T-helper 22 cell (primary cell): ENCODE data around the gene PAFAH2.
"Not testable (repeated sequence)": the region's sequence is repeated elsewhere in the genome, so short reads cannot be mapped to it uniquely, and the experiment has no call there.

Experiments used
- DNase-seq: peaks from one replicate; pipeline ENCODE4 v3.0.0-alpha.2; 2020; ENCODE audit warnings: low read depth

Gene PAFAH2

DNA sequence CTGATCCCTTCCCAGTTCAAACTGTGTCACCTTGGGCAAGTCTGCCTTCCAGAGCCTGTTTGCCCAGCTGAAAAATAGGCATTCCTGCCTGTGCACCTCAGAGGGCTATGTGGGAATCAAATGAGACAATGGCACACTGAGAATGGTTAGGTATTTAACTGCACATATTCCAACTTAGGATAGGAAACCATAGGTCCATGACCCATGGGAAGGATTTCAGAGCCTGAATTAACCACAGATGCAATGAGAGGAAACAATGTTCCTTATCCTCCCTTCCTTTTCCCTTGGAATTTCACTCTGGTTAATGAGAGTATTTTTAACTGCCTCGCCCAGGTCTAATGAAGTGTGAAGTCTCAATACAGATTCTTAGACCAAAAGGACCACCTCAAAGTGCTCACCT lies 12.7 kb downstream of the PAFAH2 start:
- no peak for DNase-seq

DNA sequence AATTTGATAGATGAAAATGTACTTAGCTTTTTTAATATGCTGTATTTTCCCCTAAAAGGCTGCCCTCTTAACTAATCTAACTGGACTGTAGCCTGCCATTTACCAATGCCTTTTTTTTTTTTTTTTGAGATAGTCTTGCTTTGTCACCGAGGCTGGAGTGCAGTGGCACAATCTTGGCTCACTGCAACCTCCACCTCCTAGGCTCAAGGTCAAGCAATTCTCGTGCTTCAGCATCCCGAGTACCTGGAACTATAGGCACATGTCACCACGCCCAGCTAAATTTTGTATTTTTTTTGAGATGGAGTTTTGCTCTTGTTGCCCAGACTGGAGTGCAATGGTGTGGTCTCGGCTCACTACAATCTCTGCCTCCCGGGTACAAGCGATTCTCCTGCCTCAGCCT lies 18.7 kb downstream of the PAFAH2 start:
- no peak for DNase-seq

DNA sequence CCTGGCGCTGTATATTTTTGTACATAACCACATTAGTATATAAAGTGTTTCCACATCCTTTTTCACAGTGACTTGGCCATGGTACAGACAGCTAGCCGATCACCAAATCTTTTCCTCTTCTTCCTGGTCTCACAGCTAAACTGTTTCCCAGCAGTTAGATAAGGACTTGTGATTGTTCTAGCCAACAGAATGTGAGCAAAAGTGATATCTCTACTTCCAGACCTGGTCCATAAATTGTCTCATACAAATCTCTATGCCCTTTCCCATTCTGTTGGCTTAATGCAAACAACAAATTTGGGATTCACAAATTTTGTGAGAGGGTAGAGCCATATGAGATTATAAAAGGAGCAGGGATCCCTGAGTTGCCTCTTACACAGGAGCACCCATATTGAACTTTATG lies 19.5 kb downstream of the PAFAH2 start:
- DNase-seq: no peak

DNA sequence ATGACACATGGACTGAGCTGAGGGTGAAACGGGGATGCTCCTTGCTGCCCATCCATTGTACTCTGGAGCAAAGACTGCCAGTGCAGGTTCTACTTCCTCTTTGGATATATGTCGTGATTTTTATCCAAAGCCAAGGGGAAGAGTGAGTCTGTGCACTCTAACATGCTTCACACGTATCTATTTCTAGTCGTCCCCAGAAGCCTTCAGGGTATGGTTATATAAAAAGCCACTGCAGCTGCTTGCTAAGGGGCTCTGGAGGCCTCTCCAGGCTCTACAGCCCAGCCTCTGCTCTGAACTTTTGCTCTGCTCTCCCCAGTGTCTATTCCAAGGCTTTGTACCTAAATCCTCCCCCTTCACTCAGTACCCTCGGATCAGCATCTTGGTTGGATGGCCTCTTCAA lies 20.1 kb downstream of the PAFAH2 start:
- DNase-seq: no peak

DNA sequence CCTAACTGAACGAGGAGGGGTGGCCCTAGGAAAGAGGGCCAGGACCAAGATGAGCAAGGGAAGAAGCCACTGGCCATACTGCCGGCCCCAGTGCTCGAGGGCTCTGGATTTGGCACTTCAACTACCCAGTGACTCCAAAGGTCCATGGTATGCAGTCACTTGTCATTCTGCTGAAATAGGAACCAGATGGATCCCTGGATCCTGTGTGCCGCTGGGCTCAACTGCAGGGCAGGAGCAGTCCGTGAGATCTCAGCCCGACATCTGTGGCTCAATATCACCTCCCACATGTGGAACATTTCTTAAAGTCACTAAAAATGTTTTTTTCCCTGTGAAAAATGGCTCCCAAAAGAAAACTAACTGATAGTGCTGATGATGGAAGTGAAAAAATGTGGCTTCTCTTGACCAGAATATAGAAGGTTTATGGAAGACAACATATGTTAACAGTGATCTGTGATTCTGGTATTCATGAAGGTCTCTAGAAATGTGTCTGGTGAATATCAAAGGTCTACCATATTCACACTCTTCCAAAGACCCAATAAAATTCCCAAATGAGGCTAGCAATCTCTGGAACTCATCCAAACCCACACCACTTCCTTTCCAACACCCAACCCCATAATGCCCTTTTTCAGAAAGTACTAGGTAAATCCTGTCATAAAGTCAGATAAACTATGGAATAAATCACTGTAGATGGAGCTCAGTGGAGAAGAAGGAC lies 24.1 kb downstream of the PAFAH2 start:
- no peak for DNase-seq

DNA sequence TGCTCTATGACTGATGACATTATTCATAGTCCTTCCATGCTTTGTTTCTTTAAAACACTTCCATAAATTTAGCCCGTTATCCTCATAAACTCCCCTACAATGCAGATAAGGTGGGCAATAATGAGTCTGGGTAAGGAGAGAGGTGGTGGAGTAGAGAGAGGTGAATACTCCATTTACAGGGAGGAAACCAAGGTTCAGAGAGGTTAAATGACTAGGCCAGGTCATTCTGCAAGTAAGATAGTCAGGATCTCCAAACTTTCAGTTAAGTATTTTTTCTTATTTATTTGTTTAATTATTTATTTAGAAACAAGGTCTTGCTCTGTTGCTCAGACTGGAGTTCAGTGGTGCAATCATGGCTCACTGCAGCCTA lies 26.1 kb downstream of the PAFAH2 start:
- no peak for DNase-seq

DNA sequence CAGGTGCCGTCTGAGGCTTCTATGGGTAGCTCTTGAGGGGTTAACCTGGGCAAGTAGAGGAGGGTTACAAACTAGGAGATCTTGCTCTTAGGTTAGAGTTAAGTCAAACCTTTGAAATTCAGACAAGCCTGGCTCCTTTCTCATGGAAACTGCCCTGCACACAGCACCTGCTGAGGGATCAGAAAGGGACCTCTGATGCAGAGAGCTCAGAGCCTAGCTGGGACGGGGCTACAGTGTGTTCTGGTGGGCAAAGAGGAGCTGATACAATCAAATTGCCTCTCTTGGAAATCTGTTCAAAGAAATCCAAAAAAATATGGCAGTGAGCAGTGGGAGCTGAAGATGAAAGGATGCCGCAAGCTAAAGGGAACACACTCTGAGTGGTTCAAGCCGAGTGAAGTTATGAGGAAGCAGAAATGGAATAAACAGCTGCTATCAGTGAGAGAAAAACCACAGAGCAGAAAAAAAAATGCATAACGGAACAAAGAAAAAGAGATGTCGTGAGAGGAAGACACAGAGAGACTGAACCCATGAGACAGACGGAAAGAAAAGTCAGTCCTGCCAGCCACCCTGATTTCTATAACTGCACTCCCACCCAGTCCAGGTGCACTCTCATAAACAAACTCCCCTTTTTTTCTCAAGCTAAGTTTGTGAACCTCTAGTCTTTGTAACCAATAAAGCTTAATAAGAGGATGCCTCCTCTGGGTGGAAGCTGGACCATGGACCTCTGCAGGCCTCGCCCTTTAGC lies 26.6 kb downstream of the PAFAH2 start:
- DNase-seq: no peak

DNA sequence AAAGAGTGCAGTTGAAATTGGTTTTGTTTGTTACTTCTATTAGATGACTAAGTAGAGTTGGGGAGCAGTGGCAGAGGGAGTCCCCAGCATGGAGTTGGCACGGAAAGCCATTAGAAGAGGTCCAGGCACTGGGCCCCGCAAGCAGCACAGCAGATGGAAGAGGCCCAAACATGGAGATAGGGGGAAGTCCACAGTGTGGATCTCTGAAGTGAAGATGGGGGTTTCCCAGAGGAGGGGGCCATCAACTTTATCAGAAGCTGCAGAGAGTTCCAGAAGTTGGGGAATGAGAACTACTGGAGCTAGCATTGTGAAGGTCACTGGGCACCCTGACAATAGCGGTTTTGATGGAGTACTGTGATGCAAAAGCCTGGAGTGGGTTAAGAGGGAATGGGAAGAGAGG lies 30.6 kb downstream of the PAFAH2 start:
- no peak for DNase-seq

DNA sequence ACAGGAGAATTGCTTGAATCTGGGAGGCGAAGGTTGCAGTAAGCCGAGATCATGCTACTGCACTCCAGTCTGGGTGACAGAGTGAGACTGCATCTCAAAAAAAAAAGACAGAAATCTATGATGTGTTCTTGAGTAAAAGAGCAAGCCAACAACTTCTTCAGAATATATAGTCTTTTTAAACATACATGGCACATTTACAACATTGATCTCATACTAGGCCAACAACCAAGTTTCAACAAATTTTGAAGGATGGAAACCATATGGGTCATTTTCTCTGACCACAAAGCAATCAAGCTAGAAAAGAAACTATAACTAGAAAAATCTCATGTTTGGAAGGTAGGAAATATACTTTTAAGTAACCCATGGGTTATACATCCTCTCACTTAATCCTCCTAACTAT lies 38.3 kb downstream of the PAFAH2 start:
- no peak for DNase-seq

DNA sequence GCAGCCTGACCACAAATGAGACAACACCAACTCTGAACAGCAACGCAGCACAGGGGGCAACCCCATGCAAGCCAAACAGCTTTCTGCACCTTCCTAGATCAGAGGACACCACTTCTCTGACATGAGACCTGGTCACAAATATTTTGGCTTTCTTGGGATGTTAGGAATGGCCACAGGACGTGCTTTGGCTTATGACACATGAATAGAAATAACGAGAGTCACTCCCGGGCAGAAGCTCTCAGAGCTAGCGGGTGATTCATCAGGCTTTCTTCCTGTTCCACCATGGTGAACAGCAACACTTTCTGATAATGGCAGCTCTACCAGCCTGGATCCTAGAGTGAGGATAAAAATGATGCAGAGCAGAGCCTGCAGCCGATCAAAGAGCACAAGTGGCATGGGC lies 39.4 kb downstream of the PAFAH2 start:
- DNase-seq: no peak

DNA sequence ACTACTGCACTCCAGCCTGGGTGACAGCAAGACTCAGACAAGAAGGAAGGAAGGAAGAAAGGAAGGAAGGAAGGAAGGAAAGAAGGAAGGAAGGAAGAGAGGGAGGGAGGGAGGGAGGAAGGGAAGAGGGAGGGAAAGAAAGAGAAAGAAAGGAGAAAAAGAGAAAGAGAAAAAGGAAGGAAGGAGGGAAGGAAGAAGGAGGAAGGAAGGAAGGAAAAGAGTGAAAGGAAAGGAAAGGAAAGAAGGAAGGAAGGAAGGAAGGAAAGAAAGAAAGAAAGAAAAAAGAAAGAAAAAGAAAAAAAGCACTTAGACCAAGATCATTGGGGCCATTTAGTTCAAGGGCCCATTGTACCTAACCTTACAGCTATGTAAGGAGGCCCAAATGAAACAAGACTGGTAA lies 42.3 kb downstream of the PAFAH2 start:
- DNase-seq: no peak

DNA sequence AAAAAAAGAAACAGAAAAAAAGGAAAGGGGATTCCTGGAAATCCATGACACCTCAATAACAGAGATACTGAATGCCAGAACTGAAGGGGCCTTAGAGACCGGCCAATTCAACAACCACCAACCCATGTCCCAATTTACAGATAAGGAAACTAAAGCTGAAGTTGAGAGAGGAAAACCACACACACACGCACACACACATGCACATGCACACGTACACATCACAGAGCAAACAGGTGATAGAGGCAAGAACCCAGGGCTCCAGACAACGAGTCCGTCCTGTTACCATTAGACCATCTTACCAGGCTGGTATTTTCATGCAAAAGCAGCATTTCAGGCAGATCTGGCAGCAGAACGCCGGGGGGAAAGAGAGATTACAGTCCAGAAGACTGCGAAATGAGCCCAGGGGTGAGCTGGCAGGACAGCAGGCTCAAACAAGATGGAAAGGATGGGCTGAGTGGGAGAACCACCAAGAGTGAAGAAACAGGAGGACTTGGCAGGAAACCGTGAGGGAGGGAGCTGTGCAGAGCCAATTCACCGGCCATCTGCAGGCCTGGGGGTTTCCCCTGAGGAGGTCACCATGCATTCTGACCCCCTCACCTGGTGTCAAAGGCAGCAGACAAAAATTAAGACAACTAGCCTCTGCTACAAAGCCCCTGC lies 43.5 kb downstream of the PAFAH2 start:
- DNase-seq: no peak

DNA sequence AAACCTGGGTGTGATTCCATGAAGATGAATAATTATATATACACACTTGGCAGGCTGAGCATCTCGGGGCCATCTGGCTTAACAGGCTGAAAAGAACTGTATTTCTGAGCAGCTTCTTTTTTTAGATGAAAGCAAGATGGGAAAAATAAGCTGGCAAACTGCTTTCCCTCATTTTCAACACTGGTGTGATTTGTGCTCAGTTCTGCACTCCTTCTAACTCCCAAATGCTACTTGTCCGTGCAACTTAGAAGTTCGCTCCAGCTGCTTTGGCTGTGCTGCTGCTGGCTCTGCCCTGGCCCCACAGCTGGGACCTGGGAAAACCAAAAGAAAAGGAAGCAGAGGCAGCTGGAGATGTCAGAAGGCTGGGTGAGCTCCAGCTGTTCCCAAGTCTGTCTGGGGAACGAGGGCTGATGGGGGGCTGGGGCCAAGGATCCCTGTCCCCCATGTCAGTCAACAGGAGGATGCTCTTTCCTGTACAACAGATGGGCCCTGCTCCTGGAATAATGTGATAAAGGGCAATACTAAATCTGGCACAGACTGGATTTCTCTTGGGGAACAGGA lies 44.9 kb downstream of the PAFAH2 start:
- no peak for DNase-seq

DNA sequence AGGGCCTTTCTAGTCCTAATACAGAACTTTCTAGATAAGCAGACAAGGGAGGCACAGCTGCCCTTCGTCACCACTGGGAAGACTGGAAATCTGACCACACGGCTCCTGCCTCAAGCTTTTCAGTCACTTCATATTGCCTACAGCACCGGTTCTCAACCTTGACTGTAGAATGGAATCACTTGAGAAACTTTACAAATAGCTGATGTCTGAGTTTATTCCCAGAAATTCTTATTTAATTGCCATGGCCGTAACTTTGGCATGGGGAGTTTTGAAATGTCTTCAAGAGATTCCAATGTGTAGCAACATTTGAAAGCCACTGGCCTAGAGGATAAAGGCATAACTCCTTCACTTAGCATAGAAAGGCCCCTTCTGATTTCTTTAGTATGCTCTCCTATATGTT lies 49.2 kb downstream of the PAFAH2 start:
- no peak for DNase-seq

DNA sequence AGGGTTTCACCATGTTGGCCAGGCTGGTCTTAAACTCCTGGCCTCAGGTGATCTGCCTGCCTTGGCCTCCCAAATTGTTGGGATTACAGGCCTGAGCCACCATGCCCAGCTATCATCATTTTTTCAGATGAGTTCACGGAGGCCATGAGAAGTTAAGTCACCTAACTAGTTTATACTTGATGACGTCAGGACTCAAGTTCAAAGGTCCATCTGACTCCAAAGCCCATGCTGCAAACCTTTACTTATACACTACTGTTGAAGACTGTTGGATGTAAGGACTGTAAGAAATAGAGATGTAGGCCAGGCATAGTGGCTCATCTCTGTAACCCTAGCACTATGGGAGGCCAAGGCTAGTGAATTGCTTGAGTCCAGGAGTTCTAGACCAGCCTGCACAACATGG lies 50.8 kb downstream of the PAFAH2 start:
- no peak for DNase-seq

DNA sequence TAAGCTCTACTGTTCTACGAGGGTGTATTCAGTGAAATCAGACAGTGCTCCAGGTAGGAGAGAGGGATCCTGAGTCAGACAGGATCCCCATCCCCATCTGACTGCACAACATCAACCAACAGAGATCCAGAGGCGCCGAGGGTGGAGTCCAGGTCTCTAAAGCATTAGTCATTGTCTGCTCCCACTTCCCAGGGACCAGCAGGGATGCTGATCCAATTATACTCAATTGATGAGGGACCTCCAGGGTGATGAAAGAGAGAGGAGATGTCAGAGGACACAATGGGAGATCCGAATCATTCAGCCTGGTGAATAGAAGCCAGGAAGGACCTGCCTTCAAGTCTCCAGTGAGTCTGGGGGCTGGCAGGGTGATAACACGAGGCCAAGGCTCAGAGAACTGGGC lies 52.1 kb downstream of the PAFAH2 start:
- no peak for DNase-seq

DNA sequence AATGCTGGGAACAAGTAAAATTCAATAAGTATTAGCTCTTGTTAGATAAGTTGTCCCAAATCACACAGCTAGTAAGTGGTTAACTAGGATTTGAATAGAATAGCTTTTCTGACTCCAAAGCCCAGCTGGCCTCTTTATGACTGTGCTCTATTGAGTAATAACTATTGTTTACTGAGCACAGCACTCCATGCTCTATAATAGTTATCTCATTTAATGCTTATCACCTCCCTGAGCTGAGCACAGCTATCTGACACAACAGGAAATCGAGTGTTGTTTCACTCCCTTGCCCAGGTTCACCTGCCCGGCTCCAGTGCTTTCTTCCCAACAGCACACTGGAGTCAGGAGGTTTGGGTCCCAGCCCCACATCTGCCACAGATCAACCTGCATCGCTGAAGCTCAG lies 52.9 kb downstream of the PAFAH2 start:
- no peak for DNase-seq

DNA sequence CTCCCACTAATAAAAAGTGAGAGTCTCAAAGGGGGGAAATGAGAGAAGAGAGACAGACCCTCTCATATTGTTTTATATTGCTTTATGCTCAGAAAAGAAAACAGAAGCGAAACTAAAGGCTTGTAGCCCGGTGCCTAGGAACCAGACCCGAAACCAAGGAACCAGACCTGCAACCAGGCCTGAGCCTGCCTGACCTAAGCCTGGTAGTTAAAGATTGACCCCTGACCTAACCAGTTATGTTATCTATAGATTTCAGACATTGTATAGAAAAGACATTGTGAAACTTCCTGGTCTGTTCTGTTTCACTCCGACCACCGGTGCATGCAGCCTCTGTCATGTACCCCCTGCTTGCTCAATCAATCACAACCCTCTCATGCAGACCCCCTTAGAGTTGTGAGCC lies 54.4 kb downstream of the PAFAH2 start:
- DNase-seq: not testable (repeated sequence)

DNA sequence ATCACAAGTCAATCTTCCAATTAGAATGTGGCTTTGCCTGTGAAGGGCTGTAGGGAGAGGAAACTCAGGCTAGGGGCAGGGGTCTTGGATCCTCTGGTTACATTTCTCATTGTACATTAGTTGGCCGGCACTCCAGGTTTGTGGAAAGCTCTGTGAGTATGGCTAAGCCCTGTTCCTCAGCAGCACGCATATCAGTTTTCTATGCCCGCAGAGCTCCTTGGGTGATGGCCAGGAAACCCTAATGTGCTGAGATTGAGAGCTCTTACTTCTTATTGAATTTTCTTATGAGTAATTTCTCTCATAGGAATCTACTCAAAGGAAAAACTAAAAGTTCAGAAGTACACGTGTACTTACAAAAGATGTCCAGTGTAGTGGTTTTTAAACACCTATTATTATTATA lies 60.9 kb downstream of the PAFAH2 start:
- no peak for DNase-seq

DNA sequence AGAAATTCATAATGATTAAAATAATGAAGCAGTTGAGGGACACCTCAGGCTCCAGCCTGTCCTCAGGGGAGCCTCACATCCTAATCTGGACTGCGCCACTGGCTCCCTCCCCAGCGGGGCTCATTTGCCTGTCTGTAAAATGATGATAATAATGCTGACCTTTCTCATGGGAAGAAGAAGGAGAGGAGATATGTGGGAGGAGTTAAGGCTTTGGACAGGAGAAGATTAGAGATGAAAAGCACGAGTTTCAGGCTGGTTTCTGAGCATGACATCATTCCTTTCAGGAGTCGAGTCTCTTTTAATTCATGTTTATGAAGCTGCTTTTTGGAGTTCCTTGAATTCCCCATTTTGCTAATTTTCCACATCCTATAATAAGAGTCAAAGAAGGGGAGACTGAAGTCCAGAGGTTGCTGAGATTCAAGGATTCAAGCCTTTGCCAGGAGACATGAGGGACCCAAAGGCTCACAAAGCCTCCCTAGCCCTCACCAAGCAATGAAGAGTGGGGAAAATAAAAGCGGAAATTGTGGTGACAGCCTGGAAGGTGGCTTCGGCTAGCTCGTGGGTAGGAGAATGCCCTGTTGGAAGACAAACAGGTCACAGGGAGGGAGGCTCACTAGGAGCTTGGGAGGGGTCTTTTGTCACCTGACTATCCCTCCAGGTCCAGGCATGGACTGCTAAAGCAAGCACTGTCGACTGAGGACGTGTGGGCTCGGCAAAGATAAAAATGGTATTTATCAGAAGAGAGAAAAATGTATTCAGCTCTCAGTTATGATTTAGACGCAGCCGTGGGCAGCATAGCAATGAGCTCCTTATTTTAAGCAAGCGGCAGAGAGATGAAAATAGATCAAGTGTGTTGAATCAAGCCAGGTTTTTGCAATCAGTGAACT lies 64.1 kb downstream of the PAFAH2 start:
- DNase-seq: no peak

DNA sequence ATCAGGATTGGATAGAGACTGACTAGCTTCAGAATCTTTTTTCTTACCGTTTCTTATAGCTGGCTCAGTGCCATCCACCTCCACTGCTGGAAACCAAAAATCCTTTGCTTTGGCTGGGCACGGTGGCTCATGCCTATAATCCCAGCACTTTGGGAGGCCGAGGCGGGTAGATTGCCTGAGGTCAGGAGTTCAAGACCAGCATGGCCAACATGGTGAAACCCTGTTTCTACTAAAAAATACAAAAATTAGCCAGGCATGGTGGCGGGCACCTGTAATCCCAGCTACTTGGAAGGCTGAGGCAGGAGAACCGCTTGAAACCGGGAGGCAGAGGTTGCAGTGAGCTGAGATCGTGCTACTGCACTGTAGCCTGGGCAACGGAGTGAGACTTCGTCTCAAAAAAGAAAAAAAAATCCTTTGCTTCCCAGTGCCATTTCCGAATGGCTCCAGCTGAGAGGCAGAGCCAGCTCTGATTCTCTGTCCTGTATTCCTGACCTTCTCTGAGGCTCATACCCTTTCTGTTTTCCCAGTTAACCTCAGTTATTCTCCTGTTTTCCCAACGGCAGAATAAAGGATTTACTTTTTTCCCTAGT lies 65.0 kb downstream of the PAFAH2 start:
- not testable (repeated sequence) for DNase-seq

DNA sequence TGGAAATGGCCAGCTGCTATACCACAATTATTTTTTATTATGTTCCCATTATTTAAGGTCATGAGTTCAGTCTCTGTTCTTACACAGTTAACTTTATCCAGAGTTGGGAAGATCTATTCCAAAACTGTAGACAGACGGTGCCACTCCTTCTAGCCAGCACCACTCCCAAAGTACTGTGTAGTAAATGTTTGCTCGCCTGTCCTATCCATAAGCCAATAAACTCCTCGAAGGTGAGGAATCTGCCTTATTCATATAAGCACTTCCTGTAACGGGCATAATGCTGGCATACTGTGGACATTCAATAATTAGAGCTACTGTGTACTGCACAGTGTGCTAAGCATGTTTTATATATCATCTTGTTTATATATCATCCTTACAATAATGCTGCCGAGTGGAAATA lies 65.5 kb downstream of the PAFAH2 start:
- DNase-seq: no peak
